ENCODE data around the gene PTPN1.

GRCh38 chr20:50555662-50556061, 45.5 kb downstream of the PTPN1 start:
- no peak for TF ChIP-seq SIN3A (IDR thresholded peaks at IDR 0.05; ENCODE audit: borderline replicate concordance, insufficient read depth, low read length)
- no peak for TF ChIP-seq TAF1 (IDR thresholded peaks at IDR 0.05; ENCODE audit: borderline replicate concordance, insufficient read depth, low read length)
